Measurements from ENCODE around the gene TMEM271.

Gene TMEM271

GRCh38 chr4:537436-538264 is 38.4 kb downstream of the TMEM271 start:
- TF ChIP-seq ISL1 (CRISPR knock-in tag; IDR thresholded peaks at IDR 0.05) (no peak), TCF4 (CRISPR knock-in tag; IDR thresholded peaks at IDR 0.05; ENCODE audit: borderline replicate concordance) (no peak), TOX (CRISPR knock-in tag; IDR thresholded peaks at IDR 0.05; ENCODE audit: borderline replicate concordance) (no peak), PPARA (CRISPR knock-in tag; IDR thresholded peaks at IDR 0.05; ENCODE audit: borderline replicate concordance) (no peak), ZNF8 (CRISPR knock-in tag; IDR thresholded peaks at IDR 0.05) (no peak)
- TF ChIP-seq, protein P1, sequence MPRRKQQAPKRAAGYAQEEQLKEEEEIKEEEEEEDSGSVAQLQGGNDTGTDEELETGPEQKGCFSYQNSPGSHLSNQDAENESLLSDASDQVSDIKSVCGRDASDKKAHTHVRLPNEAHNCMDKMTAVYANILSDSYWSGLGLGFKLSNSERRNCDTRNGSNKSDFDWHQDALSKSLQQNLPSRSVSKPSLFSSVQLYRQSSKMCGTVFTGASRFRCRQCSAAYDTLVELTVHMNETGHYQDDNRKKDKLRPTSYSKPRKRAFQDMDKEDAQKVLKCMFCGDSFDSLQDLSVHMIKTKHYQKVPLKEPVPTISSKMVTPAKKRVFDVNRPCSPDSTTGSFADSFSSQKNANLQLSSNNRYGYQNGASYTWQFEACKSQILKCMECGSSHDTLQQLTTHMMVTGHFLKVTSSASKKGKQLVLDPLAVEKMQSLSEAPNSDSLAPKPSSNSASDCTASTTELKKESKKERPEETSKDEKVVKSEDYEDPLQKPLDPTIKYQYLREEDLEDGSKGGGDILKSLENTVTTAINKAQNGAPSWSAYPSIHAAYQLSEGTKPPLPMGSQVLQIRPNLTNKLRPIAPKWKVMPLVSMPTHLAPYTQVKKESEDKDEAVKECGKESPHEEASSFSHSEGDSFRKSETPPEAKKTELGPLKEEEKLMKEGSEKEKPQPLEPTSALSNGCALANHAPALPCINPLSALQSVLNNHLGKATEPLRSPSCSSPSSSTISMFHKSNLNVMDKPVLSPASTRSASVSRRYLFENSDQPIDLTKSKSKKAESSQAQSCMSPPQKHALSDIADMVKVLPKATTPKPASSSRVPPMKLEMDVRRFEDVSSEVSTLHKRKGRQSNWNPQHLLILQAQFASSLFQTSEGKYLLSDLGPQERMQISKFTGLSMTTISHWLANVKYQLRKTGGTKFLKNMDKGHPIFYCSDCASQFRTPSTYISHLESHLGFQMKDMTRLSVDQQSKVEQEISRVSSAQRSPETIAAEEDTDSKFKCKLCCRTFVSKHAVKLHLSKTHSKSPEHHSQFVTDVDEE (CRISPR knock-in tag; IDR thresholded peaks at IDR 0.05): no peak

DNA sequence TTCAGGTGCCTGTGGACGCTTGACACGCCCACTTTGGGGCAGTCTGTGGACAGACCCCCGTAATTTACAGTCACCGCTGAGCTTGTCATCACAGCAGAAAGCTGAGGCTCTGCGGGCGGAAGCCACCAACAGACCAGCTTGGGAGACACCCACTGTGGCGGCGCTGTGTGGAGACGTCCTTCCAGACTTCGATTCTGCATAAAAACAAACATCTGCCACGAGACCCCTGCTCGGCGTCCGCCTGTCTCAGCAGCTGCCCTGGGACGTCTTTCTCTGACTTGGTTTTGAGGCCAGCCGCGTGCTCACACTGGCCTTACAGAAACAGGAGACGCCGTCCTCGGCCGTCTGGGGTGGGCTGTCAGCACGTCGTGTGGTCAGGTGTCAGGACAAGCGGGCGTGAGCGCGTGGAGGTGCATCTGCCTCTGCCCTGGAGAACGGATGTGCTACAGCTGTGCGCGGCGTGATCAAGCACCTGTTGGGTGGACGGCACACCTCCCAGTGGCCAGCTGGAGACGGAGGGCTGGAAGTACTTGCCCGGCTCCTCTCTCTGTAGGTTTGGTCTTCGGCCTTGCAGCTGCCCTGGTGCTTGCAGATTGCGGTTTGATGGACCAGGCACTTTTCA is 39.6 kb downstream of the TMEM271 start:
- TF ChIP-seq ESRRG (CRISPR knock-in tag; IDR thresholded peaks at IDR 0.05) (no peak), OSR1 (CRISPR knock-in tag; IDR thresholded peaks at IDR 0.05) (no peak), TCF4 (CRISPR knock-in tag; IDR thresholded peaks at IDR 0.05; ENCODE audit: borderline replicate concordance) (no peak), ZFP3 (CRISPR knock-in tag; IDR thresholded peaks at IDR 0.05) (no peak), RARB (CRISPR knock-in tag; IDR thresholded peaks at IDR 0.05) (no peak), BACH2 (CRISPR knock-in tag; IDR thresholded peaks at IDR 0.05; ENCODE audit: borderline replicate concordance) (no peak), ZC3H10 (CRISPR knock-in tag; IDR thresholded peaks at IDR 0.05) (no peak)
- TF ChIP-seq, protein P2, sequence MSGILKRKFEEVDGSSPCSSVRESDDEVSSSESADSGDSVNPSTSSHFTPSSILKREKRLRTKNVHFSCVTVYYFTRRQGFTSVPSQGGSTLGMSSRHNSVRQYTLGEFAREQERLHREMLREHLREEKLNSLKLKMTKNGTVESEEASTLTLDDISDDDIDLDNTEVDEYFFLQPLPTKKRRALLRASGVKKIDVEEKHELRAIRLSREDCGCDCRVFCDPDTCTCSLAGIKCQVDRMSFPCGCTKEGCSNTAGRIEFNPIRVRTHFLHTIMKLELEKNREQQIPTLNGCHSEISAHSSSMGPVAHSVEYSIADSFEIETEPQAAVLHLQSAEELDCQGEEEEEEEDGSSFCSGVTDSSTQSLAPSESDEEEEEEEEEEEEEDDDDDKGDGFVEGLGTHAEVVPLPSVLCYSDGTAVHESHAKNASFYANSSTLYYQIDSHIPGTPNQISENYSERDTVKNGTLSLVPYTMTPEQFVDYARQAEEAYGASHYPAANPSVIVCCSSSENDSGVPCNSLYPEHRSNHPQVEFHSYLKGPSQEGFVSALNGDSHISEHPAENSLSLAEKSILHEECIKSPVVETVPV (CRISPR knock-in tag; IDR thresholded peaks at IDR 0.05): no peak

More at GRCh38 chr4:537436-538264, 38.4 kb downstream of the TMEM271 start:
- no peak for ATAC-seq

GRCh38 chr4:535924-536281 is 40.2 kb downstream of the TMEM271 start:
- ATAC-seq: no peak
- TF ChIP-seq OSR1 (CRISPR knock-in tag; IDR thresholded peaks at IDR 0.05) (no peak), ZC3H10 (CRISPR knock-in tag; IDR thresholded peaks at IDR 0.05) (no peak), ZNF70 (CRISPR knock-in tag; IDR thresholded peaks at IDR 0.05) (no peak), PPARA (CRISPR knock-in tag; IDR thresholded peaks at IDR 0.05; ENCODE audit: borderline replicate concordance) (no peak), CSDC2 (CRISPR knock-in tag; IDR thresholded peaks at IDR 0.05) (no peak), RARB (CRISPR knock-in tag; IDR thresholded peaks at IDR 0.05) (no peak)

More for the DNA sequence above, 39.6 kb downstream of the TMEM271 start:
- ATAC-seq: no peak

DNA sequence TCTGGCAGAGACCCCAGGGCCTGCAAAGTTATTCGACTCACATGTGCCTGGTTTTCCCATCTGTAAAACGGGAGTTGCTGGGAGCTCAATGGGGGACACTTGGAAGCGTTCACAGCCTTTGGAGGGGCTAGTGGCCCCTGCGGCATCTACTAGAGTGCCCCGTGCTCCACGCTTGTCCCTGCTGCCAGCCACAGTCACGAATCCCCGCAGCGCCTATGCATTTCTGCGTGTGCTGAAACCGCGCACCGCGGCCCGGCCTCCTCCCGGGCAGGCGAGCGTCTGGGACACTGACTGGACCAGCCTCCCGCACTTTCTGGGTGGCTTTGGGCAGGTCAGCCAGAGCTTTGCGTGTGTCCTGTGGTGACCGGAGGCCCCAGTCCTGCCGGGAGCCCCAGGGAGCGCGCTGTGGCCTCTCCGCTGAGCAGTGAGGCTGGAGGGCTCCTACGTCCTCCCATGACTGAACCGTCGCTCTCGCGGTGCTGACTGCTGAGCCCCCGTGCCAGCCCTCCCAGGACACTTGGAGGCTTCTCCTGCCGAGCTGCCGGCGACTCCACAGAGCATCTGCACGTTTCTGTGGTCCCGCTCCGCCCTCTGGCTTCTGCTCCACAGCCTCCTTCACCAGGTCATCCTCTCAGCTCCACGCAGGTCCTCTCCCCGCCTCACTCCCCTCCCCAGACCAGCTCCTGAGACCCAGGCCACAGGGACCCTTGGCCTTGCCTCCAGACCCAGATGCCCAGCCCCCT is 40.7 kb downstream of the TMEM271 start:
- TF ChIP-seq, protein P1 (CRISPR knock-in tag; IDR thresholded peaks at IDR 0.05): no peak
- TF ChIP-seq ZC3H10 (CRISPR knock-in tag; IDR thresholded peaks at IDR 0.05) (no peak), PATZ1 (CRISPR knock-in tag; IDR thresholded peaks at IDR 0.05; ENCODE audit: borderline replicate concordance) (no peak), TCF4 (CRISPR knock-in tag; IDR thresholded peaks at IDR 0.05; ENCODE audit: borderline replicate concordance) (no peak), ZNF8 (CRISPR knock-in tag; IDR thresholded peaks at IDR 0.05) (no peak), CSDC2 (CRISPR knock-in tag; IDR thresholded peaks at IDR 0.05) (no peak), ESRRG (CRISPR knock-in tag; IDR thresholded peaks at IDR 0.05) (no peak), ISL1 (CRISPR knock-in tag; IDR thresholded peaks at IDR 0.05) (no peak), RARB (CRISPR knock-in tag; IDR thresholded peaks at IDR 0.05) (no peak), BACH2 (CRISPR knock-in tag; IDR thresholded peaks at IDR 0.05; ENCODE audit: borderline replicate concordance) (no peak), GLIS3 (CRISPR knock-in tag; IDR thresholded peaks at IDR 0.05) (no peak), ZNF565 (CRISPR knock-in tag; conservative IDR thresholded peaks at IDR 0.05; ENCODE audit: low read depth) (no peak), ARNTL (CRISPR knock-in tag; IDR thresholded peaks at IDR 0.05; ENCODE audit: borderline replicate concordance, low read depth) (no peak), SNAI2 (CRISPR knock-in tag; IDR thresholded peaks at IDR 0.05) (no peak), ZFP30 (CRISPR knock-in tag; IDR thresholded peaks at IDR 0.05) (no peak)
- ATAC-seq: no peak

Measured in SK-N-SH treated with all-trans-retinoic acid at 6 μM for 48 hours (cell line).